Heart left ventricle (tissue), 16 donors: Measurements from ENCODE around the gene FOXP1. TPM values are rescaled to one million over a fixed set of nuclear protein-coding genes. Genes with fewer than 3 reads are reported as not detected.

ENCODE experiments used
- ATAC-seq, 4 donors: fragments of 200-7000 bp; cut with Tn5 transposase; one replicate each; pipeline ENCODE4 v1.9.1; 2020 to 2022; ENCODE audit warnings: moderate library complexity in 4 of 4, mild to moderate bottlenecking in 3 of 4, moderate number of reproducible peaks in 1 of 4
- DNase-seq, 5 donors: peaks; one replicate each; pipeline ENCODE4 v3.0.0-alpha.2; 2020
- H3K27ac ChIP-seq, 12 donors: fragments of 200-600 bp; sonication (generic) in 4 of 12; one replicate each; pipeline versions ENCODE4 v1.5.0 to v1.8.0; 2016 to 2022; ENCODE audit warnings: mild to moderate bottlenecking in 2 of 12
- H3K27me3 ChIP-seq, 9 donors: fragments of 200-600 bp; sonication (generic) in 2 of 9; one replicate each; pipeline versions ENCODE4 v1.5.1 to v1.8.0; 2016 to 2022; ENCODE audit warnings: mild to moderate bottlenecking in 3 of 9
- H3K36me3 ChIP-seq, 9 donors: fragments of 200-600 bp; sonication (generic) in 2 of 9; one replicate each; pipeline versions ENCODE4 v1.5.0 to v1.8.0; 2018 to 2022; ENCODE audit warnings: mild to moderate bottlenecking in 2 of 9
- H3K4me1 ChIP-seq, 12 donors: fragments of 200-600 bp; sonication (generic) in 4 of 12; one replicate each; pipeline versions ENCODE4 v1.5.0 to v1.8.0; 2016 to 2022; ENCODE audit warnings: mild to moderate bottlenecking in 3 of 12
- H3K4me3 ChIP-seq, 12 donors: fragments of 200-600 bp; sonication (generic) in 4 of 12; one replicate each; pipeline versions ENCODE4 v1.5.0 to v1.8.0; 2017 to 2022; ENCODE audit warnings: mild to moderate bottlenecking in 9 of 12, moderate library complexity in 4 of 12
- H3K9me3 ChIP-seq, 12 donors: fragments of 200-600 bp; sonication (generic) in 4 of 12; one replicate each; pipeline versions ENCODE4 v1.5.0 to v1.8.0; 2016 to 2022; ENCODE audit warnings: mild to moderate bottlenecking in 1 of 12
- CTCF ChIP-seq, 12 donors: fragments of 200-600 bp; sonication (generic) in 4 of 12; IDR thresholded peaks; one replicate each; pipeline versions ENCODE4 v1.5.0 to v1.8.0; 2018 to 2022; ENCODE audit warnings: antibody characterized with exemption in 12 of 12, mild to moderate bottlenecking in 5 of 12
- POLR2A ChIP-seq, 2 donors: fragments of 450-650 bp; IDR thresholded peaks; one replicate each; pipeline ENCODE4 v1.6.1; 2017; ENCODE audit warnings: antibody characterized with exemption in 2 of 2, mild to moderate bottlenecking in 2 of 2, moderate library complexity in 2 of 2
- WGBS, 4 donors: extraction: QIAGEN DNeasy Blood & Tissue Kit in 2 of 4; methylation state at CpG; one replicate each; pipeline versions ENCODE4 v1.1.5 to v1.1.7; 2013 to 2018; 5-methylcytosine and 5-hydroxymethylcytosine counted together
- intact Hi-C, 10 donors: fragments of 100-400 bp; cut with DNase I; formaldehyde crosslinking; loops; one replicate each; pipeline versions ENCODE4 v1.11.1 to v1.14.2; 2022
- polyA plus RNA-seq, 2 donors: library from polyadenylated mRNA; stranded (reverse); fragments of 200-250 nt; gene quantifications; one replicate each; pipeline ENCODE4 v1.2.3, GENCODE V29; 2013
- total RNA-seq, 9 donors: library from RNA; depleted of rRNA in 2 of 9; stranded (reverse); fragments of >200 nt in 2 of 9; fragmentation: NEBNext Ultra II Directional in 3 of 9; extraction: Animal tissue kit (Norgen Biotek cat#: 25700) in 3 of 9; gene quantifications; one replicate each; pipeline versions ENCODE4 v1.1.0 to v1.2.4, GENCODE V29; 2016 to 2023
- donor health status: ischemic (EF 13 %, LVEDD 7.1; RV severe dilation, severe dysfunction).
- donor health status: healthy with polysubstance abuse.
- donor health status: DM: no; HTN: yes; CAD: no.
- donor health status: DM: no; HTN: no; CAD: no.
- donor health status: ischemic (EF 25% LVEDD 6.9; RV normal size, moderate dysfunction).
- donor health status: ischemic (EF 25% LVEDD 5.7; RV mildly dilated, moderate dysfunction).
- donor health status: healthy.
- donor health status: DM: yes; HTN: yes; CAD: no.
- donor health status: ischemic (EF 35%, LVEDD 5.7; RV mildly dilated, moderate dysfunction).
- donor health status: nonischemic (EF 11% LVEDD 7.7; RV severe dilation, severe dysfunction).
- donor health status: DM: yes; HTN: yes; CAD: no.
- donor health status: PGD.
- donor health status: ischemic (EF 29% LVEDD 5.4; RV normal size, mild dysfunction).
- donor health status: nonischemic (EF 23%, LVEDD 6.1; RV moderate dilation, normal function).

Gene FOXP1
- total and polyA plus RNA-seq, 11 donors, result 14.9 to 67.8 (median 41.1) TPM

GRCh38 chr3:71139496-71139895 lies 444.0 kb downstream of the FOXP1 start:
- DNase-seq (no peak), ATAC-seq (no peak)
- Histone ChIP-seq H3K27me3 (no peaks in the 10 kb centered on the region), H3K4me3 (no peak overlapping the region), H3K9me3 (peaks cover 0 to 4% (median 0%) of the 10 kb centered on the region in 12 donors), H3K36me3 (no peaks in the 10 kb centered on the region), H3K4me1 (peaks cover 0 to 16% (median 7%) of the 10 kb centered on the region in 12 donors), H3K27ac (no peak overlapping the region)
- intact Hi-C loops, result loop anchor here in 4 of 10 donors (10.0 kb wide), 3 partner anchors 85 to 445 kb away; partner anchors contain the start of gene FOXP1 (in 2 of the 4)
- TF ChIP-seq CTCF (IDR thresholded peaks at IDR 0.05) (no peak), POLR2A (IDR thresholded peaks at IDR 0.05) (no peak)
- WGBS, 4 donors, result 77 to 84% (median 82%) methylated on average over 5 of the region's 5 CpGs

- Histone ChIP-seq H3K36me3 (no peaks in the 10 kb centered on the region), H3K4me1 (peaks cover 0 to 26% (median 12%) of the 10 kb centered on the region in 12 donors), H3K27ac (no peak overlapping the region), H3K4me3 (no peak overlapping the region), H3K27me3 (no peaks in the 10 kb centered on the region), H3K9me3 (peaks cover 0 to 4% (median 0%) of the 10 kb centered on the region in 12 donors)
- ATAC-seq (no peak), DNase-seq (no peak)
- intact Hi-C loops, result loop anchor here in 4 of 10 donors (10.0 kb wide), 3 partner anchors 86 to 446 kb away; partner anchors contain the start of gene FOXP1 (in 2 of the 4)
- TF ChIP-seq CTCF (IDR thresholded peaks at IDR 0.05), result no peak
- no peak for TF ChIP-seq POLR2A (IDR thresholded peaks at IDR 0.05)
- WGBS, 4 donors, result 92 to 97% (median 96%) methylated on average over 5 of the region's 5 CpGs
Observed at GRCh38 chr3:71138410-71138809, 445.1 kb downstream of the FOXP1 start.

- H3K9me3 ChIP-seq, result no peaks in the 10 kb centered on the region
- DNase-seq (no peak), ATAC-seq (no peak)
- no peak for TF ChIP-seq POLR2A (IDR thresholded peaks at IDR 0.05)
- TF ChIP-seq CTCF (IDR thresholded peaks at IDR 0.05), result no peak
- H3K27ac ChIP-seq, result peak overlapping the region in 1 of 12 donors; percentile 85
- no peaks in the 10 kb centered on the region for H3K36me3 ChIP-seq
- intact Hi-C loops, result loop anchor here in 4 of 10 donors (10.0 kb wide), 3 partner anchors 89 to 449 kb away; partner anchors contain the start of gene FOXP1 (in 2 of the 4)
- H3K4me1 ChIP-seq, result peaks cover 0 to 43% (median 24%) of the 10 kb centered on the region in 12 donors
- no peak overlapping the region for H3K4me3 ChIP-seq
- no peaks in the 10 kb centered on the region for H3K27me3 ChIP-seq
- WGBS, 4 donors, result 80 to 91% (median 83%) methylated on average over 2 of the region's 2 CpGs
Observed at GRCh38 chr3:71136276-71136675, 447.3 kb downstream of the FOXP1 start.

- intact Hi-C loops, result loop anchor here in 4 of 10 donors (10.0 kb wide), 3 partner anchors 89 to 449 kb away; partner anchors contain the start of gene FOXP1 (in 2 of the 4)
- TF ChIP-seq CTCF (IDR thresholded peaks at IDR 0.05), result no peak
- no peak for TF ChIP-seq POLR2A (IDR thresholded peaks at IDR 0.05)
- H3K27ac ChIP-seq, result peak overlapping the region in 3 of 12 donors; percentile 12 to 85 (median 16)
- 43 to 60% (median 53%) methylated on average over 8 of the region's 8 CpGs for WGBS, 4 donors
- H3K4me1 ChIP-seq, result peaks cover 0 to 50% (median 28%) of the 10 kb centered on the region in 12 donors
- ATAC-seq (no peak), DNase-seq (no peak)
- no peaks in the 10 kb centered on the region for H3K9me3 ChIP-seq
- H3K4me3 ChIP-seq, result no peak overlapping the region
- H3K36me3 ChIP-seq, result no peaks in the 10 kb centered on the region
- H3K27me3 ChIP-seq, result no peaks in the 10 kb centered on the region
Observed at GRCh38 chr3:71135373-71136088, 448.0 kb downstream of the FOXP1 start.
